ENCODE measurements around the gene EDDM13.

DNA sequence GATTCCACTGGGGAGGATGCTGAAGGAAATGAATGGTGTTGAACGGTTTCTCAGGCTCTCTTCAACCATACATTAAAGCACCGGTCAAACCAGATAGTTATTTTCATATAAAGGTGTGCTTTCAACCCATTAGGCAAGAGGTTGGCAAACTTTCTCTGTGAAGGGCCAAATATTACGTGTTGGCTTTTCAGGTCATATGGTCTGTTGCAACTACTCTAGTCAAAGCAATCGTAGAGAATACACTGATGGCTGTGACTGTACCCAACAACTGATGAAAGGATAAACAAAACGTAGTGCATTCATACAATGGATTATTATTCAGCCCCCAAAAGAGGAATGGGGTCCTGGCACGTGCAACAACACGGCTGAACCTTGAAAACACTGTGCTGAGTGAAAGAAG lies 36.2 kb downstream of the EDDM13 start:
- TF ChIP-seq, protein P1, sequence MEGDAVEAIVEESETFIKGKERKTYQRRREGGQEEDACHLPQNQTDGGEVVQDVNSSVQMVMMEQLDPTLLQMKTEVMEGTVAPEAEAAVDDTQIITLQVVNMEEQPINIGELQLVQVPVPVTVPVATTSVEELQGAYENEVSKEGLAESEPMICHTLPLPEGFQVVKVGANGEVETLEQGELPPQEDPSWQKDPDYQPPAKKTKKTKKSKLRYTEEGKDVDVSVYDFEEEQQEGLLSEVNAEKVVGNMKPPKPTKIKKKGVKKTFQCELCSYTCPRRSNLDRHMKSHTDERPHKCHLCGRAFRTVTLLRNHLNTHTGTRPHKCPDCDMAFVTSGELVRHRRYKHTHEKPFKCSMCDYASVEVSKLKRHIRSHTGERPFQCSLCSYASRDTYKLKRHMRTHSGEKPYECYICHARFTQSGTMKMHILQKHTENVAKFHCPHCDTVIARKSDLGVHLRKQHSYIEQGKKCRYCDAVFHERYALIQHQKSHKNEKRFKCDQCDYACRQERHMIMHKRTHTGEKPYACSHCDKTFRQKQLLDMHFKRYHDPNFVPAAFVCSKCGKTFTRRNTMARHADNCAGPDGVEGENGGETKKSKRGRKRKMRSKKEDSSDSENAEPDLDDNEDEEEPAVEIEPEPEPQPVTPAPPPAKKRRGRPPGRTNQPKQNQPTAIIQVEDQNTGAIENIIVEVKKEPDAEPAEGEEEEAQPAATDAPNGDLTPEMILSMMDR (IDR thresholded peaks at IDR 0.05), result no peak
- TF ChIP-seq EZH2phosphoT487 (IDR thresholded peaks at IDR 0.05), result no peak
